Measurements from ENCODE around the gene MKKS. TPM values are rescaled to one million over a fixed set of nuclear protein-coding genes. Genes with fewer than 3 reads are reported as not detected.

The MKKS gene
- total and polyA plus RNA-seq, 2 of the 13 experiments (the other 11 are each of a cell fraction or from before 2014, with no cell fraction given): 26.7 to 34.5 TPM

GRCh38 chr20:10429443-10429981 lies 4.5 kb downstream of the MKKS start (continued):
- TF ChIP-seq EP300 (IDR thresholded peaks at IDR 0.05; ENCODE audit: low read depth in 2 of 2, low read length in 2 of 2) (peak in 1 of 2 experiments; percentile 80; a peak in 2 of 4 replicates), EP300 (CRISPR knock-in tag; IDR thresholded peaks at IDR 0.05; ENCODE audit: borderline replicate concordance) (peak; percentile 70; the same call in 1 of the 2 replicates), ZBTB44 (CRISPR knock-in tag; IDR thresholded peaks at IDR 0.05) (no peak), SP4 (CRISPR knock-in tag; IDR thresholded peaks at IDR 0.05) (no peak), ZFP1 (CRISPR knock-in tag; IDR thresholded peaks at IDR 0.05) (peak; percentile 33; the same call in 1 of the 2 replicates), ZBTB38 (CRISPR knock-in tag; IDR thresholded peaks at IDR 0.05) (peak; percentile 26; the same call in 1 of the 2 replicates), ARHGAP35 (CRISPR knock-in tag; IDR thresholded peaks at IDR 0.05; ENCODE audit: borderline replicate concordance) (0 out of 2 replicates have a peak, but pooled peaks have one; percentile 47), GLMP (CRISPR knock-in tag; IDR thresholded peaks at IDR 0.05; ENCODE audit: borderline replicate concordance) (no peak), ZNF136 (CRISPR knock-in tag; IDR thresholded peaks at IDR 0.05; ENCODE audit: low read depth) (peak; percentile 39; the same call in 1 of the 2 replicates), ZSCAN5A (CRISPR knock-in tag; IDR thresholded peaks at IDR 0.05; ENCODE audit: borderline replicate concordance) (peak; percentile 93; the same call in 1 of the 2 replicates), RERE (CRISPR knock-in tag; IDR thresholded peaks at IDR 0.05; ENCODE audit: low read depth) (peak; percentile 65; the same call in 1 of the 2 replicates), CERS6 (CRISPR knock-in tag; IDR thresholded peaks at IDR 0.05) (no peak), SAP130 (CRISPR knock-in tag; IDR thresholded peaks at IDR 0.05; ENCODE audit: low read depth) (peak; percentile 83), FOXP4 (CRISPR knock-in tag; IDR thresholded peaks at IDR 0.05) (0 out of 2 replicates have a peak, but pooled peaks have one; percentile 24), IRX3 (CRISPR knock-in tag; IDR thresholded peaks at IDR 0.05; ENCODE audit: borderline replicate concordance, low read depth) (no peak)

Data from HepG2 (cell line).